CD14-positive monocyte (primary cell): ENCODE measurements around the gene ABHD3. TPM values are rescaled to one million over a fixed set of nuclear protein-coding genes. Genes with fewer than 3 reads are reported as not detected.
"Not testable (repeated sequence)": the region's sequence is repeated elsewhere in the genome, so short reads cannot be mapped to it uniquely, and the experiment has no call there.

Source experiments
- DNase-seq, 3 donors: peaks; one replicate each; pipeline ENCODE4 v3.0.0-alpha.2; 2011 to 2022
- H2AFZ ChIP-seq: 2 replicates; pipeline ENCODE4 v1.6.0; 2012; ENCODE audit warnings: mild to moderate bottlenecking, low read depth, low read length, inconsistent platforms; ENCODE audit not compliant: insufficient read depth, poor library complexity, severe bottlenecking
- H3K27ac ChIP-seq, 2 donors: 1 replicate in 1 of 2; 2 replicates in 1 of 2; pipeline ENCODE4 v1.5.1; 2012 to 2013; ENCODE audit warnings: low read length in 2 of 2, control low read depth in 1 of 2, inconsistent platforms in 1 of 2, low read depth in 1 of 2, mild to moderate bottlenecking in 1 of 2
- H3K27me3 ChIP-seq, 2 donors: one replicate each; pipeline versions ENCODE4 v1.6.0 to v1.6.1; 2011 to 2013; ENCODE audit warnings: low read length in 2 of 2; ENCODE audit not compliant: control insufficient read depth in 2 of 2, insufficient read depth in 2 of 2
- H3K36me3 ChIP-seq, 2 donors: replicated peaks in 1 of 2; 1 replicate in 1 of 2; 2 replicates in 1 of 2; pipeline versions ENCODE4 v1.5.1 to v1.6.1; 2012 to 2013; ENCODE audit warnings: low read length in 2 of 2, control low read depth in 1 of 2, inconsistent platforms in 1 of 2, mild to moderate bottlenecking in 1 of 2; ENCODE audit not compliant: insufficient read depth in 2 of 2, control insufficient read depth in 1 of 2
- H3K4me1 ChIP-seq, 2 donors: 1 replicate in 1 of 2; 2 replicates in 1 of 2; pipeline versions ENCODE4 v1.5.1 to v1.6.1; 2012 to 2013; ENCODE audit warnings: low read length in 2 of 2, control low read depth in 1 of 2, inconsistent platforms in 1 of 2, mild to moderate bottlenecking in 1 of 2, moderate library complexity in 1 of 2; ENCODE audit not compliant: insufficient read depth in 2 of 2, control insufficient read depth in 1 of 2
- H3K4me2 ChIP-seq: replicated peaks from 2 replicates; pipeline ENCODE3; 2012; ENCODE audit warnings: low read length, moderate library complexity, mild to moderate bottlenecking; ENCODE audit not compliant: poor library complexity, severe bottlenecking; ENCODE audit errors: extremely low read depth
- H3K4me3 ChIP-seq, 3 experiments: fragments of 200-600 bp in 1 of 3; sonication (generic) in 1 of 3; replicated peaks in 1 of 3; 1 replicate in 2 of 3; 2 replicates in 1 of 3; pipeline ENCODE4 v1.5.1; 2011 to 2013; ENCODE audit warnings: low read length in 3 of 3, mild to moderate bottlenecking in 3 of 3, control low read depth in 2 of 3, low read depth in 2 of 3, inconsistent platforms in 1 of 3, moderate library complexity in 1 of 3
- H3K79me2 ChIP-seq: 2 replicates; pipeline ENCODE4 v1.6.0; 2012; ENCODE audit warnings: mild to moderate bottlenecking, control low read depth, inconsistent platforms, low read length, moderate library complexity; ENCODE audit not compliant: insufficient read depth
- H3K9ac ChIP-seq: 2 replicates; pipeline ENCODE4 v1.6.0; 2017; ENCODE audit warnings: low read length, mild to moderate bottlenecking; ENCODE audit not compliant: insufficient read depth, poor library complexity, severe bottlenecking
- H3K9me3 ChIP-seq, 2 donors: replicated peaks in 1 of 2; 1 replicate in 1 of 2; 2 replicates in 1 of 2; pipeline versions ENCODE4 v1.5.1 to v1.6.1; 2012 to 2013; ENCODE audit warnings: low read length in 2 of 2, control low read depth in 1 of 2; ENCODE audit not compliant: control insufficient read depth in 1 of 2, insufficient read depth in 1 of 2
- H4K20me1 ChIP-seq: 2 replicates; pipeline ENCODE4 v1.6.0; 2012; ENCODE audit warnings: mild to moderate bottlenecking, low read length, control low read depth, moderate library complexity; ENCODE audit not compliant: insufficient read depth
- H3K27ac Mint-ChIP-seq, 7 donors: one replicate each; pipeline ENCODE4 v1.8.0; 2020; ENCODE audit warnings: mild to moderate bottlenecking in 7 of 7, mixed read lengths in 7 of 7, moderate library complexity in 6 of 7, inconsistent platforms in 2 of 7
- H3K27me3 Mint-ChIP-seq, 3 donors: one replicate each; pipeline ENCODE4 v1.8.0; 2021 to 2022; ENCODE audit warnings: low read depth in 3 of 3, mild to moderate bottlenecking in 3 of 3, mixed read lengths in 3 of 3, moderate library complexity in 3 of 3, inconsistent platforms in 1 of 3
- H3K36me3 Mint-ChIP-seq, 2 donors: one replicate each; pipeline ENCODE4 v1.8.0; 2020; ENCODE audit warnings: mixed read lengths in 2 of 2, inconsistent platforms in 1 of 2, mild to moderate bottlenecking in 1 of 2
- H3K4me1 Mint-ChIP-seq: one replicate; pipeline ENCODE4 v1.8.0; 2020; ENCODE audit warnings: mild to moderate bottlenecking, mixed read lengths
- H3K4me3 Mint-ChIP-seq, 2 donors: one replicate each; pipeline ENCODE4 v1.8.0; 2020; ENCODE audit warnings: mild to moderate bottlenecking in 2 of 2, mixed read lengths in 2 of 2, moderate library complexity in 1 of 2
- H3K9me3 Mint-ChIP-seq, 7 donors: one replicate each; pipeline ENCODE4 v1.8.0; 2020 to 2022; ENCODE audit warnings: mixed read lengths in 7 of 7, mild to moderate bottlenecking in 6 of 7, moderate library complexity in 6 of 7, inconsistent platforms in 2 of 7
- CTCF ChIP-seq: fragments of 200-600 bp; IDR thresholded peaks from one replicate; pipeline ENCODE4 v1.8.0; 2022; ENCODE audit warnings: antibody characterized with exemption, mild to moderate bottlenecking
- WGBS: methylation state at CpG from one replicate; pipeline ENCODE4 v1.1.5; 2013; ENCODE audit warnings: missing lambda C conversion rate; ENCODE audit not compliant: insufficient coverage; 5-methylcytosine and 5-hydroxymethylcytosine counted together
- intact Hi-C, 2 donors: fragments of 100-400 bp; cut with micrococcal nuclease; formaldehyde crosslinking; loops; one replicate each; pipeline versions ENCODE4 v1.15.0 to v1.15.1; 2023
- polyA plus RNA-seq, 3 donors: library from polyadenylated mRNA; depleted of rRNA in 1 of 3; unstranded in 2 of 3; stranded (reverse) in 1 of 3; fragments of 300-500 nt in 2 of 3; fragments of >200 nt in 1 of 3; fragmentation: Illumina TruSeq in 2 of 3; gene quantifications; 1 replicate in 2 of 3; 2 replicates in 1 of 3; pipeline ENCODE4 v1.2.3, GENCODE V29; 2012 to 2021

Gene ABHD3
- polyA plus RNA-seq, 3 donors = 24.6 to 63.6 (median 42.0) TPM

DNA sequence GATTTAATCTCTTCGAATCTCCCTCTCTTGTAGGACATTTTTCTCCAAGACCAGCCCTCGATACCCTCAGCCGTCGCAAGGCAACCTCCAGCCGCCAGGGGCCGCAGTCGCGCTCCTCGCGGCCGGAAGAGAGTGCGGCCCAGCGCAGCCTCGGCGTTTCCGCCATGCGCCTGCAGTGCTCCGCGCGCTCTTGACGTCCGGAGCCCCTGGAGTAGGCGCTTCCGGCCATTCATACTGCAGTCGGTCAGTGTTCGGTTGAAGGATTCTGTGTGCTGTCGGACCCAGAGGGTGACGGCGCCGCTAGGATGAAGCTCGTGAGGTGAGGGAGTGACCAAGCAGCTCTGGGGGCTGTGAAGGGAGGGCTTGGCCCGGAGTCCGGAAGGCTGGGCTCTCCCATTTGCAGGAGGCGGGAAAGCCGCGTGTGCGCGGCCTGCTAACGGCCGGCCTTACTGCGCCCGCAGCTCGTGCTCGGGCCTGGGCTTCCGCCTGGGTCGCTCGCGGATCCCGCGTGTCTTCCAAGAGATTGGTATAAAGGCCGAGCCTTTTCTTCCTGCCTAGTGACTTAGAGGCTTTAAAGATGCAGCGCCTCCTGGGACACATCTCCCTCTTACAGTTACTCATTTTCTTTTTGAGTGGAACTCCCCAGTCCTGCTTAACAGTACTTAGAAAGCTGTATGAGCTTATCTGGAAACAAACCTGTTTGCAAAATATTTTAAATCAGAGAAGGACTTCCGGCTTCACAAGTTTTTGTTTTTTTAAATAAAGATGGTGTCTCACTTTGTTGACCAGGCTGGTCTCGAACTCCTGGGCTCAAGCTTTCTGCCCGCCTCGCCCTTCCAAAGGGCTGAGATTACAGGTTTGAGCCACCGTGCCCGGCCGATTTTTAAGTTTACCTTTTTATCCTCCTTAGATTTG lies 92.2 kb downstream of the ABHD3 start, which contains the start of gene SNRPD1:
TSS of gene SNRPD1 (plus strand) at position 190 of the 915 bp plus-strand sequence. CDS start at position 306, 116 bp downstream.
- peak within 1 kb of the TSS; percentile 93 to 99 for H3K4me3 Mint-ChIP-seq
- Histone ChIP-seq H3K4me3 (peak within 1 kb of the TSS; percentile 69 to 87 (median 86)), H2AFZ (peak within 1 kb of the TSS; percentile 93), H3K27ac (peak within 1 kb of the TSS; percentile 86 to 93), H3K9me3 (no peaks in the 10 kb centered on the region), H4K20me1 (peaks cover 17% of the 10 kb centered on the region), H3K4me2 (peak within 1 kb of the TSS; percentile 71), H3K36me3 (peaks cover 2 to 19% of the 10 kb centered on the region in 2 donors), H3K9ac (peak within 1 kb of the TSS; percentile 83), H3K4me1 (peaks cover 20 to 21% of the 10 kb centered on the region in 2 donors), H3K27me3 (no peaks in the 10 kb centered on the region), H3K79me2 (peaks cover 60% of the 10 kb centered on the region)
- H3K9me3 Mint-ChIP-seq = peaks cover 0 to 11% (median 3%) of the 10 kb centered on the region in 7 donors
- H3K27ac Mint-ChIP-seq = peak within 1 kb of the TSS; percentile 95 to 99 (median 98)
- WGBS = under 1% methylated on average over 53 of the region's 59 CpGs
- peaks cover 0 to 1% (median 1%) of the 10 kb centered on the region in 3 donors for H3K27me3 Mint-ChIP-seq
- DNase-seq = peak; percentile 86 to 89 (median 87)
- peak; percentile 92 for TF ChIP-seq CTCF
- intact Hi-C loops = loop anchor here (5.0 kb wide), 2 partner anchors 90 to 130 kb away; partner anchors contain the start of genes ABHD3 (in 1 of the 2) and MIB1 (in 1 of the 2)
- H3K36me3 Mint-ChIP-seq = peaks cover 15 to 20% of the 10 kb centered on the region in 2 donors
- peaks cover 23% of the 10 kb centered on the region for H3K4me1 Mint-ChIP-seq

DNA sequence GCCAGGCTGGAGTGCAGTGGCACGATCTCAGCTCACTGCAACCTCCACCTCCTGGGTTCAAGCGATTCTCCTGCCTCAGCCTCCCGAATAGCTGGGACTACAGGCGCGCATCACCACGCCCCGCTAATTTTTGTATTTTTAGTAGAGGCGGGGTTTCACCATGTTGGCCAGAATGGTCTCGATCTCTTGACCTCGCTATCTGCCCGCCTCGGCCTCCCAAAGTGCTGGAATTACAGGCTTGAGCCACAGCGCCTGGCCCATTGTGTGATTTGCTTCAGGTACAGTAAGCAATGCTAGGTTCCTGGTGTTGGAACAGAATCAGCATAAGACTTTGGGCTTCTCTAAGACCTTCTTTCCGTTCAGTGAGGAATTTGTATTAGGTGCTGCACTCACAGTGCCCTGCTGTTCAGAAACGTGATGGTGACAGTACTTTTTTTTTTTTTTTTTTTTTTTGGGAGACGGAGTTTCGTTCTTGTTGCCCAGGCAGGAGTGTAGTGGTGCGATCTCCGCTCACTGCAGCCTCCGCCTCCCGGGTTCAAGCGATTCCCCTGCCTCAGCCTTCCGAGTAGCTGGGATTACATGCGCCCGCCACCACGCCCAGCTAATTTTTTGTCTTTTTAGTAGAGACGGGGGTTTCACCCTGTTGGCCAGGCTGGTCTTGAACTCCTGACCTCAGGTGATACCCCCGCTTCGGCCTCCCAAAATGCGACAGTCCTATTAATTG lies 93.0 kb downstream of the ABHD3 start:
- Mint-ChIP-seq H3K27ac (peak overlapping the region; percentile 95 to 99 (median 98)), H3K4me3 (peak overlapping the region; percentile 93 to 99), H3K36me3 (peaks cover 9 to 12% of the 10 kb centered on the region in 2 donors), H3K9me3 (peaks cover 0 to 11% (median 3%) of the 10 kb centered on the region in 7 donors), H3K4me1 (peaks cover 20% of the 10 kb centered on the region)
- Histone ChIP-seq H3K4me1 (peaks cover 20 to 21% of the 10 kb centered on the region in 2 donors), H3K4me3 (peak overlapping the region; percentile 69 to 87 (median 86)), H3K9ac (peak overlapping the region; percentile 83), H3K79me2 (peaks cover 51% of the 10 kb centered on the region), H3K36me3 (peaks cover 0 to 12% of the 10 kb centered on the region in 2 donors), H3K4me2 (peak overlapping the region; percentile 71), H2AFZ (peak overlapping the region; percentile 93), H3K27ac (peak overlapping the region; percentile 86 to 93)
- not testable (repeated sequence) for H3K27me3 Mint-ChIP-seq, H3K9me3 ChIP-seq, DNase-seq, H4K20me1 ChIP-seq, H3K27me3 ChIP-seq
- intact Hi-C loops = loop anchor here (5.0 kb wide), 2 partner anchors 91 to 131 kb away; partner anchors contain the start of genes ABHD3 (in 1 of the 2) and MIB1 (in 1 of the 2)
- 66% methylated on average over 22 of the region's 30 CpGs for WGBS
